HG03045 (cell line): ENCODE measurements around the gene ANKRD35.
"Not testable (repeated sequence)": the region's sequence is repeated elsewhere in the genome, so short reads cannot be mapped to it uniquely, and the experiment has no call there.

Experiments
- ATAC-seq: cut with Tn5 transposase; IDR thresholded peaks from one replicate; pipeline ENCODE4 v1.9.1; 2021; ENCODE audit warnings: mild to moderate bottlenecking, moderate library complexity; ENCODE audit not compliant: unreplicated experiment

Gene ANKRD35

GRCh38 chr1:145885738-145886287 is at the start of gene ANKRD35:
Gene ANKRD35 (minus strand): TSS chr1:145885866. CDS start chr1:145885758, 108 bp downstream.
- peak; percentile 98 for ATAC-seq

- not testable (repeated sequence) for ATAC-seq
Observed at GRCh38 chr1:145932522-145933009, 46.9 kb upstream of the ANKRD35 start.

- no peak for ATAC-seq
Observed at GRCh38 chr1:145927916-145928643, 42.4 kb upstream of the ANKRD35 start.

- ATAC-seq, result peak; percentile 95
Observed at GRCh38 chr1:145927063-145927886, 41.6 kb upstream of the ANKRD35 start, which contains the start of gene RBM8A. Gene RBM8A (minus strand): TSS chr1:145927484. CDS start chr1:145927426, 58 bp downstream.

GRCh38 chr1:145926686-145927062 is 41.0 kb upstream of the ANKRD35 start:
- peak; percentile 4 for ATAC-seq

- no peak for ATAC-seq
Observed at GRCh38 chr1:145922266-145922665, 36.6 kb upstream of the ANKRD35 start.

- ATAC-seq, result not testable (repeated sequence)
Observed at GRCh38 chr1:145920297-145920696, 34.6 kb upstream of the ANKRD35 start.

GRCh38 chr1:145918992-145919939 is 33.6 kb upstream of the ANKRD35 start:
- peak; percentile 12 for ATAC-seq

GRCh38 chr1:145918144-145918991 is 32.7 kb upstream of the ANKRD35 start, which contains the start of gene PEX11B:
Gene PEX11B (minus strand): TSS chr1:145918717. CDS start chr1:145918688, 29 bp downstream.
- peak; percentile 86 for ATAC-seq

- no peak for ATAC-seq
Observed at GRCh38 chr1:145917595-145917994, 31.9 kb upstream of the ANKRD35 start.

- ATAC-seq, result no peak
Observed at GRCh38 chr1:145916745-145917144, 31.1 kb upstream of the ANKRD35 start.

GRCh38 chr1:145912128-145912641 is 26.5 kb upstream of the ANKRD35 start:
- no peak for ATAC-seq

GRCh38 chr1:145908653-145909052 is 23.0 kb upstream of the ANKRD35 start:
- no peak for ATAC-seq

GRCh38 chr1:145906954-145907753 is 21.5 kb upstream of the ANKRD35 start:
- no peak for ATAC-seq

GRCh38 chr1:145901312-145902021 is 15.8 kb upstream of the ANKRD35 start:
- ATAC-seq, result no peak

- ATAC-seq, result no peak
Observed at GRCh38 chr1:145898756-145899155, 13.1 kb upstream of the ANKRD35 start.

GRCh38 chr1:145897969-145898368 is 12.3 kb upstream of the ANKRD35 start:
- no peak for ATAC-seq

- no peak for ATAC-seq
Observed at GRCh38 chr1:145895471-145895870, 9.8 kb upstream of the ANKRD35 start.
